Astrocyte of the spinal cord (primary cell): ENCODE measurements around the gene SERPINB12.

Experiments used
- DNase-seq: peaks from one replicate; pipeline ENCODE4 v3.0.0; 2011; ENCODE audit warnings: low read depth, low spot score
- H3K4me3 ChIP-seq: 2 replicates; pipeline ENCODE4 v1.5.1; 2011; ENCODE audit warnings: low read depth, mild to moderate bottlenecking, low read length, moderate library complexity
- in situ Hi-C: cut with HindIII; loops from 2 replicates; pipeline ENCODE4 v1.10.0; 2017; ENCODE audit warnings: low sequenced_read_pairs
- TF ChIP-seq, protein P1 (sequence below): IDR thresholded peaks from 2 replicates; pipeline ENCODE4 v1.5.1; 2012; ENCODE audit warnings: low read depth, mild to moderate bottlenecking, low read length, inconsistent platforms

Gene SERPINB12

DNA sequence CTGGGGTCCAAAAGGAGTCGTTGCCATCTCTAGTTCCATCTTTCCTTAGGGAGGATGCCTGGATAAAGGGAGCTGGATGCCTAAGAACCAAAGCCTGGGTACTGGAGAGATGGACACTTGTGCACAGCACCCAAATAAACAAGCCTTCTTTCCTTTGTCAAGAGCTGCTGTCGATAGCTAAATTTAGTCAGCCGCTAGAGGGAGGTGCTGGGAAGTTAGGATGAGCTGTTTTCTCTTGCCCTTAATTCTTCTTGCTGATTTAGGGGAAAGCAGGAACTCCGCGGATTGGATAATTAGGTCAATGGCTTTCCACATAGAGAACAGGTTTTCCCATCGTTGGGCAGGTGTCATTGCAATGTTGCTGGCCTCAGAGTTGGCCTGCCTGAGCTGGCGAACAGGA is 30.9 kb upstream of the SERPINB12 start:
- peak; percentile 49 for DNase-seq
- in situ Hi-C loops = no loop called here
- TF ChIP-seq, protein P1, sequence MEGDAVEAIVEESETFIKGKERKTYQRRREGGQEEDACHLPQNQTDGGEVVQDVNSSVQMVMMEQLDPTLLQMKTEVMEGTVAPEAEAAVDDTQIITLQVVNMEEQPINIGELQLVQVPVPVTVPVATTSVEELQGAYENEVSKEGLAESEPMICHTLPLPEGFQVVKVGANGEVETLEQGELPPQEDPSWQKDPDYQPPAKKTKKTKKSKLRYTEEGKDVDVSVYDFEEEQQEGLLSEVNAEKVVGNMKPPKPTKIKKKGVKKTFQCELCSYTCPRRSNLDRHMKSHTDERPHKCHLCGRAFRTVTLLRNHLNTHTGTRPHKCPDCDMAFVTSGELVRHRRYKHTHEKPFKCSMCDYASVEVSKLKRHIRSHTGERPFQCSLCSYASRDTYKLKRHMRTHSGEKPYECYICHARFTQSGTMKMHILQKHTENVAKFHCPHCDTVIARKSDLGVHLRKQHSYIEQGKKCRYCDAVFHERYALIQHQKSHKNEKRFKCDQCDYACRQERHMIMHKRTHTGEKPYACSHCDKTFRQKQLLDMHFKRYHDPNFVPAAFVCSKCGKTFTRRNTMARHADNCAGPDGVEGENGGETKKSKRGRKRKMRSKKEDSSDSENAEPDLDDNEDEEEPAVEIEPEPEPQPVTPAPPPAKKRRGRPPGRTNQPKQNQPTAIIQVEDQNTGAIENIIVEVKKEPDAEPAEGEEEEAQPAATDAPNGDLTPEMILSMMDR = peak; percentile 82
- H3K4me3 ChIP-seq = no peak overlapping the region

DNA sequence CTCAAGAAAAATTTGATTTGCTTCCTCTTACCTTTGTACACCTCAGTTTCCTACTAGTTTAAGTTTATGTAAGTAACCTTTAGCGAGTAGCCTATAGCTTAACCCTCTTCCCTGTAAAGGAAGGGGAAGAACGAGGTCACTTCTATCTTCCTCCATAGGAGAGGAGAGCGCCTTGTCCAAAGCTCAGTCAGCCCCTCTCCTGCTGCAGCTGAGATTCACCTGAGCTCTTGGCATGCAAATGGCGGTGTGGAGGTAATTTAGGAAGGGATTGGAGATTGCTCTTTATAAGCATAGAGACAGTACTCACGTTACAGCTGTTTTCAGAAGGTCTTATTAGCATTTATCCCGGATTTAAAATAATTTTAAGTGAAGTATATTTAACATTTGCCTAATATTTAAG is 27.8 kb upstream of the SERPINB12 start:
- TF ChIP-seq, protein P1 = no peak
- no peak overlapping the region for H3K4me3 ChIP-seq
- DNase-seq = no peak
- in situ Hi-C loops = no loop called here

DNA sequence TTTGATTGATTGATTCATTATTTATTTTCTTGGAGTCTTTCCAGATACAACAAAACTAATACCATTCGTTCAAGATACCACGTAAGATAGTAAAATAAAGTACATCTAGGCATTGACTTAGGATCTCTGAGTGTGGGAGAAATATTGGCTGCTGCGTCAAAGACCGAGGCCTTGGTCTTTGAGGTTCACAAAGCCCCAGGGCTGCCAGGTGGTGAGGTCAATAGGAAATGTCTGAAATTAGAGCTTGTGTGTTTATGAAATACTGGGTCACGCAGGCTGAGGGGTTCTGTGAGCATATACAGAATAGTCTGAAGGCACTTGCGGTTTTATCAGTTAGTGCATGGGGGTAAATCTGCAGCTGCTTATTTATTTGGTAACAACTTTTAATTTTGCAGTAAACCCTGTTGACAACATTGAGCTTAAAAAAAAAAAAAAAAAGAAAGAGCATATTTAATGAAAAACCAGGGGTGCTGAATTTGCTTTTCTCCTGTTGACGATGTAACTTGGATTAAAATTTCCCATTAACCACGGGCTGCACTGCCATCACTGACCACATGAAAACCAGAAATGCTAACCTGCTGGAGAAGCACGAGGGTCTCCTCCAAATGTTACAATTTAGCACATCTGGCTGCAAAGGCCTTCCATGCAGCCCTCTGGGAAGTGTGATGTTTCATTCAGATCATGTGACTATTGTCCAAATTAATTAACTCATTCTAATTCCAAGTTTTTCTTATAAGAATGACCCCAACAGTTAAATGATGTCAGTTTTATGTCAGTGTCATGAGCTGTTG is 27.1 kb upstream of the SERPINB12 start:
- no peak for DNase-seq
- TF ChIP-seq, protein P1 = peak; percentile 28
- no peak overlapping the region for H3K4me3 ChIP-seq
- in situ Hi-C loops = no loop called here

DNA sequence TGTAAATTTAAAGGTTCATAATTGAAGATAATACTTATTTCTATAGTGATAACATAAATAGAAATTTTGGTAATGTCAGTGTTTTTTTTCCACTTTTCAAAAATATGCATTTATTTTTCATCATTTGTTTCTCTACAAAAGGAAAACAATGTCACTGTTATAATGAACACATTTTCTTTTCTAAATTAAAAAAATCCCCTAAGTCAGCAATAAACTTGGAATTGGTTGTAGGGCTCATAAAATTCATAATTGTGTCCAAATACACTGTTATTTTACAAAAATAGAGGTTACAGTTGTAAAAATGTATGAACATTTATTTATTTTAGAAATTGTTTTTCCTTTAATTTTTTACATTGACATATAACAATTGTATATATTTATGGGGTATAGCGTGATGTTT is 26.4 kb upstream of the SERPINB12 start:
- TF ChIP-seq, protein P1 = no peak
- DNase-seq = no peak
- in situ Hi-C loops = no loop called here
- H3K4me3 ChIP-seq = no peak overlapping the region

DNA sequence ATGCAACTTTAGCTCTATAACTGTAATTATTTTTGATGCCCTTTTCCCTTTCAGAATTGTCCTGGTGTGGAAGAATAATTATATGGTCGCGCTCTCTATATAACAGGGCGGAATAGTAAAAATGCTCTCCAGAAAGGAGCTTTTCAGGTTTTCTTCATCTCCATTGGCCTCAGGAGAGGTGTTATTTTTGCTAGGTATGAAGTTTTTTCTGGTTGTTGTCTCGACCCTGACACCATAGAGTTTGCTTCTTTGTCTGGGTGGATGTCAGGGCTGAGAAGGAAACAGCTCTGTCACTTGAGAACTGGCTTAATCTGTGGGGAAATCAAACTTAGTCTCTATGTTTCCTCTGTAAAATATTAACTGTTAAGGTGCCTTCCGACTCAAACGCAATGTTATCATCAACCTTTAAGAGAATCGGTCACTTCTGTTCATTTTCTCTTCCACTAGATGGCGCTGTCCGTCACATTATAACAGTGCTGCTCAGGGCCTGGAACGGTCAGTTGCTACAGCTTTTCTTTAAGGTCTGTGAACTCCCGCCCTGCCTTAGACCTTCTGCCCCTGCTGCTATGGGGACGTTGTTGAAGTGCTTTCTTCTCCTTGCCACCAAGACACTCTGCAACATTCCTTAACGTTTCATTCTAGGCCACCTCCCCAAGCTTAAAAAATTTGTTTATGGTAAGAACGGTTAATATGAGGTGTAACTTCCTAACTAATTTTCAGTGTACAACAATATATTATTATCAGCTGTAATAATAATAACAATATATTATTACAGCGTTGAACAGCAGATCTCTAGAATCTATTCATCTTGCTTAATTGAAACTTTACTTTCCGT is 23.8 kb upstream of the SERPINB12 start:
- in situ Hi-C loops = no loop called here
- TF ChIP-seq, protein P1 = peak; percentile 61
- DNase-seq = peak; percentile 76
- no peak overlapping the region for H3K4me3 ChIP-seq

DNA sequence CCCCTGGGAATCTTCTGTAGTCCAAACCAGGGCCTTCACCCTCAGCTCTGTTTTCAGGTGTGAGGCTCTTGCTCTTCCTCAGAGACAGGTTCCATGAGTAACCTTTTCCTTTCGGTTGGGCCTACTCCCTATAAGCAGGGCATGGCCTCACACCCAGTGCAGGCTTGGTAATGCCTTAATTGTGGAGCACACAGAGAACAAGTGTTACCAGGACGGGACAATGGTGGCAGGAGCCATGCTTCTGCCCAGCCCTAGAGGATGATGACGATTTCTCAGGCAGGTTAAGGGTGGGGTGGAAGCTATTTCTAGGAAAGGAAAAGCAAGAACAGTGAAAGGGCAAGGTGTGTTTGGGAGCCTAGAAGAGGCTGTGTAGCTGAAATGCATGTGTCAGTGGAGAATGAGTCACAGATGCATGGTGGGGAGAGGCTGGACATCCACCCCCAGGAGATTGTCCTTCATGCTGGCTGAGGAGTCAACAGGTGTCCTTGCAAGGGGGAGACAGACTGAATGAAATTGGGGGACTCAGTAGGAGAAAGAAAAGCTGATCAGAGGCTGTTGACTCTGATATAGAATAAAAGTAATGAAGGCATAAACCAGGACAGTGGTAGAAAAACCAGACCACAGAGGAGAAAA is 22.0 kb upstream of the SERPINB12 start:
- no peak for DNase-seq
- no peak overlapping the region for H3K4me3 ChIP-seq
- TF ChIP-seq, protein P1 = no peak
- in situ Hi-C loops = no loop called here
